ENCODE measurements around the gene COL17A1.

COL17A1 gene

GRCh38 chr10:104109908-104110662 lies 24.4 kb upstream of the COL17A1 start:
- H3K79me2 ChIP-seq (ENCODE audit: insufficient read depth, low read depth) = no peaks in the 10 kb centered on the region
- H3K36me3 ChIP-seq (ENCODE audit: insufficient read depth) = no peaks in the 10 kb centered on the region
- no peaks in the 10 kb centered on the region for H4K20me1 ChIP-seq (ENCODE audit: insufficient read depth)
- H3K4me2 ChIP-seq = no peak overlapping the region
- no peak overlapping the region for H3K9ac ChIP-seq
- no peak overlapping the region for H3K27ac ChIP-seq
- no peaks in the 10 kb centered on the region for H3K4me1 ChIP-seq (ENCODE audit: low read depth, poor library complexity, severe bottlenecking)
- no peaks in the 10 kb centered on the region for H3K27me3 ChIP-seq (ENCODE audit: insufficient read depth, low read depth)
- H2AFZ ChIP-seq (ENCODE audit: low read depth) = no peak overlapping the region
- no peak for TF ChIP-seq CTCF (conservative IDR thresholded peaks at IDR 0.05; ENCODE audit: low read depth, low read length)
- H3K4me3 ChIP-seq (IDR thresholded peaks at IDR 0.05; ENCODE audit: insufficient read depth, low read depth, low read length) = no peak overlapping the region

GRCh38 chr10:104104926-104105325 lies 19.2 kb upstream of the COL17A1 start:
- Histone ChIP-seq H3K79me2 (ENCODE audit: insufficient read depth, low read depth) (no peaks in the 10 kb centered on the region), H3K27me3 (ENCODE audit: insufficient read depth, low read depth) (no peaks in the 10 kb centered on the region), H2AFZ (ENCODE audit: low read depth) (no peak overlapping the region), H3K27ac (no peak overlapping the region), H4K20me1 (ENCODE audit: insufficient read depth) (no peaks in the 10 kb centered on the region), H3K4me3 (IDR thresholded peaks at IDR 0.05; ENCODE audit: insufficient read depth, low read depth, low read length) (no peak overlapping the region), H3K4me2 (no peak overlapping the region), H3K9ac (no peak overlapping the region), H3K36me3 (ENCODE audit: insufficient read depth) (no peaks in the 10 kb centered on the region), H3K4me1 (ENCODE audit: low read depth, poor library complexity, severe bottlenecking) (no peaks in the 10 kb centered on the region)
- no peak for TF ChIP-seq CTCF (conservative IDR thresholded peaks at IDR 0.05; ENCODE audit: low read depth, low read length)

- Histone ChIP-seq H3K4me2 (no peak overlapping the region), H3K4me1 (ENCODE audit: low read depth, poor library complexity, severe bottlenecking) (no peaks in the 10 kb centered on the region), H3K36me3 (ENCODE audit: insufficient read depth) (no peaks in the 10 kb centered on the region), H3K9ac (no peak overlapping the region), H3K27ac (no peak overlapping the region), H3K27me3 (ENCODE audit: insufficient read depth, low read depth) (no peaks in the 10 kb centered on the region), H2AFZ (ENCODE audit: low read depth) (no peak overlapping the region), H4K20me1 (ENCODE audit: insufficient read depth) (no peaks in the 10 kb centered on the region), H3K4me3 (IDR thresholded peaks at IDR 0.05; ENCODE audit: insufficient read depth, low read depth, low read length) (no peak overlapping the region), H3K79me2 (ENCODE audit: insufficient read depth, low read depth) (no peaks in the 10 kb centered on the region)
- no peak for TF ChIP-seq CTCF (conservative IDR thresholded peaks at IDR 0.05; ENCODE audit: low read depth, low read length)
Observed at GRCh38 chr10:104104418-104104817, 18.7 kb upstream of the COL17A1 start.

- no peak overlapping the region for H3K9ac ChIP-seq
- H3K36me3 ChIP-seq (ENCODE audit: insufficient read depth) = no peaks in the 10 kb centered on the region
- no peak overlapping the region for H3K4me2 ChIP-seq
- no peaks in the 10 kb centered on the region for H4K20me1 ChIP-seq (ENCODE audit: insufficient read depth)
- no peaks in the 10 kb centered on the region for H3K4me1 ChIP-seq (ENCODE audit: low read depth, poor library complexity, severe bottlenecking)
- H3K27me3 ChIP-seq (ENCODE audit: insufficient read depth, low read depth) = no peaks in the 10 kb centered on the region
- no peak overlapping the region for H3K4me3 ChIP-seq (IDR thresholded peaks at IDR 0.05; ENCODE audit: insufficient read depth, low read depth, low read length)
- TF ChIP-seq CTCF (conservative IDR thresholded peaks at IDR 0.05; ENCODE audit: low read depth, low read length) = no peak
- no peak overlapping the region for H3K27ac ChIP-seq
- H3K79me2 ChIP-seq (ENCODE audit: insufficient read depth, low read depth) = no peaks in the 10 kb centered on the region
- H2AFZ ChIP-seq (ENCODE audit: low read depth) = no peak overlapping the region
Observed at GRCh38 chr10:104103956-104104355, 18.3 kb upstream of the COL17A1 start.

Data from KMS-11 (cell line).